Right ventricle myocardium inferior (tissue), 1 donor: Measurements from ENCODE around the gene CACNA2D3. TPM values are rescaled to one million over a fixed set of nuclear protein-coding genes. Genes with fewer than 3 reads are reported as not detected.
A peak's percentile ranks its signal among the peaks of the same experiment; 100 is the strongest.
"Not testable (repeated sequence)": the region's sequence is repeated elsewhere in the genome, so short reads cannot be mapped to it uniquely, and the experiment has no call there.

Experiments
- ATAC-seq: fragments of 200-7000 bp; cut with Tn5 transposase; one replicate; pipeline ENCODE4 v1.9.1; 2020; ENCODE audit warnings: mild to moderate bottlenecking, moderate library complexity
- DNase-seq: peaks from one replicate; pipeline ENCODE4 v3.0.0; 2021; ENCODE audit errors: missing footprints
- intact Hi-C: fragments of 100-400 bp; cut with DNase I; formaldehyde crosslinking; loops from one replicate; pipeline ENCODE4 v1.11.0; 2022
- long read RNA-seq: library from polyadenylated mRNA; unstranded; transcript quantifications from one replicate; pipeline ENCODE4 v2.0.0, GENCODE V29; 2021
- total RNA-seq: library from RNA; stranded (reverse); fragmentation: NEBNext Ultra II Directional; extraction: Animal tissue kit (Norgen Biotek cat#: 25700); gene quantifications from one replicate; pipeline ENCODE4 v1.2.1, GENCODE V29; 2021
- donor health status: DM: no; HTN: yes; CAD: no; lungs with severe emphysema.

Gene CACNA2D3
- total RNA-seq = 33.7 TPM
- long read RNA-seq, partial matches to known transcripts = 4 of 18 reads
- long read RNA-seq, other reads (novel, unspliced or antisense) = 14 of 18 reads

DNA sequence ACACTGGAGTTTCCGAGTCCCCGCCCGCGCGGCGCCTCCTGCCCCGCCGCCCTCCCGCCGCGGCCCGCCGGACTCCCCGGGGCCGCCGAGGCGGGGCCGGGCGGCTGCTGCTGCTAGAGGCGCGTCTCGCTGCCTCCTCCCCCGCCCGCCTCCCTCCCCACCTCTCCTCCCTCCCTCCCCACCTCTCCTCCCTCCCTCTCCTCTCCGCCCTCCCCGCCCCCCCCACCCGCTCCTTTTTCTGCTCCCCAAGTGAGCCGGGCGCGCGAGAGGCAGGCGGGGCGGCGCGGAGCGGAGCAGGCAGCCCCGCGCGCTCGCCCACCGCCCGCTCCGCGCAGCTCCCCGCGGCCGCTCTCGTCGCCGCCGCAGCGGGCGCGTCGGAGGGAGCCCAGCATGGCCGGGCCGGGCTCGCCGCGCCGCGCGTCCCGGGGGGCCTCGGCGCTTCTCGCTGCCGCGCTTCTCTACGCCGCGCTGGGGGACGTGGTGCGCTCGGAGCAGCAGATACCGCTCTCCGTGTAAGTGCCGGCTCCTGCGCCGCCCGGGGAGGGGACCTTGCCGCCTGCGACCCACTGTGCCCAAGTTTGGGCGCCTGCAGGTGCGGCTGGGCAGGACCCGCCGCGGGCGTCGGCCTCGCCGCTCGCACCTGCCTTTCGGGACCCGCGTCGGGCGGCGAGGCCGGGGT is at the start of gene CACNA2D3:
TSS of gene CACNA2D3 (plus strand) at position 229 of the 679 bp plus-strand sequence.
- DNase-seq (no peak), ATAC-seq (peak; percentile 90)
- intact Hi-C loops = loop anchor here (5.0 kb wide), 2 partner anchors 125 to 180 kb away; no protein-coding TSS in a partner anchor

GRCh38 chr3:54073386-54073785 is 49.0 kb upstream of the CACNA2D3 start:
- ATAC-seq = no peak
- no peak for DNase-seq
- intact Hi-C loops = no loop called here

GRCh38 chr3:54079314-54079713 is 43.0 kb upstream of the CACNA2D3 start:
- ATAC-seq = no peak
- DNase-seq = no peak
- intact Hi-C loops = no loop called here

- intact Hi-C loops = no loop called here
- ATAC-seq (no peak), DNase-seq (no peak)
Measured at GRCh38 chr3:54079730-54080325, 42.5 kb upstream of the CACNA2D3 start.

DNA sequence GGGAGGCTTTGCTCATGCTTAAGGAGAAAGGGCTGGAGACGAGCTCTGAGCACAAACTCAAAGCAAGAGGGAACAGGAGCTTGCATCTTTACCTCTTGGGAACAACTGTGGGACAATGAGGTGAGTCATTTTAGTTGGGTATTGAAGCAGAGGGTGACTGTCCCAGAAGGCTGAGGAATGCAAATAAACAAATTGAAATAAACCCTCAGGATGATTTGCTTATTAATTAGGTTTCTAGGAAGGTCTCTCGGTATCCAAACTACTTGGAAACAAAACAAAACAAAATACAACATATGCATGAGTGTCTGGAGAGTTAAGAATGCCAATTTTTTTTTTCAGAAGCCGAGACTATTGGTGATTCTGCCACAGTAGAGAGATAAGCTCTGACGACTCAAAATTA is 38.4 kb upstream of the CACNA2D3 start:
- intact Hi-C loops = no loop called here

GRCh38 chr3:54085936-54086335 is 36.4 kb upstream of the CACNA2D3 start:
- DNase-seq (no peak), ATAC-seq (no peak)
- intact Hi-C loops = no loop called here

More for the DNA sequence above, 38.4 kb upstream of the CACNA2D3 start:
- ATAC-seq (no peak), DNase-seq (no peak)

DNA sequence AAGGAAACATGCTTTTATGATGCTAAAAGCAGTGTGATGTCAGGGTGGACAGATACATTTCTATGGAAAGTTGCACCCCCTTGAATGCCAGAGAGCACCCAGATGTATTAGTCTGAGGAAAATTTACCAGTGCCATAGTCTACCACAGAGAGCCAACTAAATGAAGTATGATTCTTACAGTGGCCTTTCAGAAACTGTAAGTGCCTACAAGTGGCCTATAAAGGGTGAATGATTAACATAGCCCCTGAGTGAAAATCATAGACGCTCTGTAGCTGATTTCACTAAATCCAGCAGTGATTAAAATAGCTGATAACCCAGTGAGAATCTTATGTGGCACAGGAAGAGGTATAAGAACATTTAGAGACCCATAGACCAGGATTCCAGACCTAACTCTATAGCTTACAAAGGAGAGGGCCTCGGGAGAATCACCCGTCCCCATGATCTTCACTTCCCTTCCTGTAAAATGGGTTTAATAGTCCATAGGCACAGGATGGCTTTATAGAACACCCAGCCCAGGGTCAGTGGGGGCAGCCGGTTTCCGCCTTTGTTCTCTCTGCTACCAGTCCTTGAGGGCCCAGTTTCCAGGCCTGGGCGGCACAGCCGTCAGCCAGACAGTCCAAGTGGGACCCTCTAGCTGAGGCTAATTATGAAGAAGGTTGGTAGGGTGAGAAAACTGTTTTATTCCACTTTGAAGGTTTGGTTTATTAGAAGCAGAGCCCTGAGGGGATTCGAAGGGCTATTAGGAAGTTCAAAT is 35.5 kb upstream of the CACNA2D3 start:
- DNase-seq = no peak
- intact Hi-C loops = no loop called here
- no peak for ATAC-seq

GRCh38 chr3:54087581-54088410 is 34.6 kb upstream of the CACNA2D3 start:
- no peak for DNase-seq
- intact Hi-C loops = no loop called here
- ATAC-seq = peak; percentile 75

- no peak for DNase-seq
- intact Hi-C loops = no loop called here
- ATAC-seq = no peak
Measured at GRCh38 chr3:54093491-54094248, 28.7 kb upstream of the CACNA2D3 start.

- intact Hi-C loops = no loop called here
- DNase-seq (no peak), ATAC-seq (no peak)
Measured at GRCh38 chr3:54094926-54095325, 27.4 kb upstream of the CACNA2D3 start.

- ATAC-seq = peak; percentile 89
- DNase-seq = no peak
- intact Hi-C loops = no loop called here
Measured at GRCh38 chr3:54099381-54099780, 23.0 kb upstream of the CACNA2D3 start.

- intact Hi-C loops = no loop called here
Measured at GRCh38 chr3:54104084-54104483, 18.3 kb upstream of the CACNA2D3 start.

DNA sequence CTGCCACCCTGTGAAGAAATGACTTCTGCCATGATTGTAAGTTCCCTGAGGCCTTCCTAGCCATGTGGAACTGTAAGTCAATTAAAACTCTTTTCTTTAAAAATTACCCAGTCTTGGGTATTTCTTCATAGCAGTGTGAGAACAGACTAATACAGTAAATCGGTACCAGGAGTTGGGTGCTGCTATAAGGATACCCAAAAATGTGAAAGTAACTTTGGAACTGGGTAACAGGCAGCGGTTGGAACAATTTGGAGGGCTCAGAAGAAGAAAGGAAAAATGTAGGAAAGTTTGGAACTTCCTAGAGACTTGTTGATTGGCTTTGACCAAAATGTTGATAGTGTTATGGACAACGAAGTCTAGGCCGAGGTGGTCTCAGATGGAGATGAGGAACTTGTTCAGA is 6.2 kb upstream of the CACNA2D3 start:
- intact Hi-C loops, ATAC-seq, DNase-seq: not testable (repeated sequence)

More at GRCh38 chr3:54104084-54104483, 18.3 kb upstream of the CACNA2D3 start:
- no peak for ATAC-seq
- DNase-seq = no peak

GRCh38 chr3:54120657-54121413 is 1.5 kb upstream of the CACNA2D3 start:
- ATAC-seq = no peak
- no peak for DNase-seq

GRCh38 chr3:54121414-54122323 is 683 bp upstream of the CACNA2D3 start:
- intact Hi-C loops = loop anchor here (5.0 kb wide), 2 partner anchors 124 to 179 kb away; no protein-coding TSS in a partner anchor
- ATAC-seq (peak; percentile 75), DNase-seq (peak; percentile 80)

More at GRCh38 chr3:54120657-54121413, 1.5 kb upstream of the CACNA2D3 start:
- intact Hi-C loops = loop anchor here (5.0 kb wide), 2 partner anchors 124 to 179 kb away; no protein-coding TSS in a partner anchor
